Measurements from ENCODE around the gene CPNE6. TPM values are rescaled to one million over a fixed set of nuclear protein-coding genes. Genes with fewer than 3 reads are reported as not detected.

CPNE6 gene
- total RNA-seq, 1 donor from 2014 or later, result not detected

GRCh38 chr14:24113801-24114531 is 42.6 kb downstream of the CPNE6 start:
- Mint-ChIP-seq H3K4me1 (ENCODE audit: unreplicated experiment) (peaks cover 20% of the 10 kb centered on the region), H3K27me3 (no peaks in the 10 kb centered on the region), H3K4me3 (peak overlapping the region; percentile 99), H3K36me3 (peaks cover 17% of the 10 kb centered on the region), H3K9me3 (no peaks in the 10 kb centered on the region), H3K27ac (peak overlapping the region; percentile 99)
- TF ChIP-seq CTCF (conservative IDR thresholded peaks at IDR 0.05), result no peak
- peak; percentile 76 for DNase-seq (ENCODE audit: extremely low spot score, unreplicated experiment)

GRCh38 chr14:24114532-24115421 is 43.4 kb downstream of the CPNE6 start, which contains the start of the genes DCAF11 and NRL:
Gene DCAF11, plus strand, starts transcription at chr14:24114777. Its CDS starts 818 bp downstream, at chr14:24115595.
Gene NRL, minus strand, starts transcription at chr14:24114949. Its CDS starts 32,101 bp downstream, at chr14:24082848.
- TF ChIP-seq CTCF (conservative IDR thresholded peaks at IDR 0.05), result no peak
- H3K4me1 Mint-ChIP-seq (ENCODE audit: unreplicated experiment), result peaks cover 18% of the 10 kb centered on the region
- peaks cover 22% of the 10 kb centered on the region for H3K36me3 Mint-ChIP-seq
- no peaks in the 10 kb centered on the region for H3K9me3 Mint-ChIP-seq
- H3K27ac Mint-ChIP-seq, result peak within 1 kb of the TSS; percentile 99
- H3K4me3 Mint-ChIP-seq, result peak within 1 kb of the TSS; percentile 99
- DNase-seq (ENCODE audit: extremely low spot score, unreplicated experiment), result peak; percentile 99
- no peaks in the 10 kb centered on the region for H3K27me3 Mint-ChIP-seq

GRCh38 chr14:24115422-24116127 is 44.2 kb downstream of the CPNE6 start:
- Mint-ChIP-seq H3K4me1 (ENCODE audit: unreplicated experiment) (peaks cover 18% of the 10 kb centered on the region), H3K9me3 (no peaks in the 10 kb centered on the region), H3K4me3 (peak overlapping the region; percentile 99), H3K27me3 (no peaks in the 10 kb centered on the region), H3K36me3 (peaks cover 22% of the 10 kb centered on the region), H3K27ac (peak overlapping the region; percentile 99)
- no peak for TF ChIP-seq CTCF (conservative IDR thresholded peaks at IDR 0.05)
- no peak for DNase-seq (ENCODE audit: extremely low spot score, unreplicated experiment)

- no peak for DNase-seq (ENCODE audit: extremely low spot score, unreplicated experiment)
- TF ChIP-seq CTCF (conservative IDR thresholded peaks at IDR 0.05), result no peak
- Mint-ChIP-seq H3K36me3 (peaks cover 22% of the 10 kb centered on the region), H3K4me3 (peak overlapping the region; percentile 99), H3K27me3 (no peaks in the 10 kb centered on the region), H3K4me1 (ENCODE audit: unreplicated experiment) (peaks cover 18% of the 10 kb centered on the region), H3K27ac (peak overlapping the region; percentile 99), H3K9me3 (no peaks in the 10 kb centered on the region)
Measured at GRCh38 chr14:24116128-24116814, 44.9 kb downstream of the CPNE6 start.

- peak overlapping the region; percentile 99 for H3K4me3 Mint-ChIP-seq
- H3K4me1 Mint-ChIP-seq (ENCODE audit: unreplicated experiment), result peaks cover 18% of the 10 kb centered on the region
- H3K27me3 Mint-ChIP-seq, result no peaks in the 10 kb centered on the region
- H3K9me3 Mint-ChIP-seq, result no peaks in the 10 kb centered on the region
- no peak for TF ChIP-seq CTCF (conservative IDR thresholded peaks at IDR 0.05)
- H3K27ac Mint-ChIP-seq, result no peak overlapping the region
- H3K36me3 Mint-ChIP-seq, result peaks cover 22% of the 10 kb centered on the region
- no peak for DNase-seq (ENCODE audit: extremely low spot score, unreplicated experiment)
Measured at GRCh38 chr14:24117179-24117578, 45.8 kb downstream of the CPNE6 start.

Measured in type B pancreatic cell (in vitro differentiated cells).